Coronary artery (tissue), 2 donors: ENCODE measurements around the gene DLG2.

Experiments used
- DNase-seq: peaks from one replicate; pipeline ENCODE4 v3.0.0-alpha.2; 2017; ENCODE audit warnings: low spot score
- H3K27ac ChIP-seq, 2 donors: fragments of 200-600 bp; sonication (generic); one replicate each; pipeline ENCODE4 v1.5.1; 2016 to 2019
- H3K4me3 ChIP-seq: fragments of 200-600 bp; sonication (generic); 2 replicates; pipeline ENCODE4 v1.5.1; 2016; ENCODE audit warnings: mild to moderate bottlenecking, moderate library complexity
- TF ChIP-seq, protein P1 (sequence below): fragments of 200-600 bp; sonication (generic); IDR thresholded peaks from one replicate; pipeline ENCODE4 v1.5.1; 2019; ENCODE audit warnings: antibody characterized with exemption

DLG2 gene

DNA sequence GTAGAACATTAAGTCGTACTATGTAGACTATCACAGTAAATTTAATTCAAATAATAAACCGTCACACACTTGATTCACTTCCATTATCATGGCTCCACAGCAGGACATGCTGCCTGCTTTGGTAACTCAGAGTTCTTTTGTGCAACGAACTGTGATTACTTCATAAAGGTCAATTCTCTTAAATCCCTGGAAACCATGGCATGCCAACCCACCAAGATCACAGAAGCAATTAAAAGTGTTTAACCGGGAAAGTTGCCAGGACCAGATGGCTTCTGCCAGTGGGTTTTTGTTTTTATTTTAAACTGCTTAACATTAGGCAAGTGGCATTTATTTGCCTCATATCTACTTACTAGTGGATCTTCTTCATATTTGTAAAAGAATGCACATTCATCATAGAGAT lies 1162.1 kb downstream of the DLG2 start:
- Histone ChIP-seq H3K27ac (no peak overlapping the region), H3K4me3 (no peak overlapping the region)
- TF ChIP-seq, protein P1, sequence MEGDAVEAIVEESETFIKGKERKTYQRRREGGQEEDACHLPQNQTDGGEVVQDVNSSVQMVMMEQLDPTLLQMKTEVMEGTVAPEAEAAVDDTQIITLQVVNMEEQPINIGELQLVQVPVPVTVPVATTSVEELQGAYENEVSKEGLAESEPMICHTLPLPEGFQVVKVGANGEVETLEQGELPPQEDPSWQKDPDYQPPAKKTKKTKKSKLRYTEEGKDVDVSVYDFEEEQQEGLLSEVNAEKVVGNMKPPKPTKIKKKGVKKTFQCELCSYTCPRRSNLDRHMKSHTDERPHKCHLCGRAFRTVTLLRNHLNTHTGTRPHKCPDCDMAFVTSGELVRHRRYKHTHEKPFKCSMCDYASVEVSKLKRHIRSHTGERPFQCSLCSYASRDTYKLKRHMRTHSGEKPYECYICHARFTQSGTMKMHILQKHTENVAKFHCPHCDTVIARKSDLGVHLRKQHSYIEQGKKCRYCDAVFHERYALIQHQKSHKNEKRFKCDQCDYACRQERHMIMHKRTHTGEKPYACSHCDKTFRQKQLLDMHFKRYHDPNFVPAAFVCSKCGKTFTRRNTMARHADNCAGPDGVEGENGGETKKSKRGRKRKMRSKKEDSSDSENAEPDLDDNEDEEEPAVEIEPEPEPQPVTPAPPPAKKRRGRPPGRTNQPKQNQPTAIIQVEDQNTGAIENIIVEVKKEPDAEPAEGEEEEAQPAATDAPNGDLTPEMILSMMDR = no peak
- no peak for DNase-seq

DNA sequence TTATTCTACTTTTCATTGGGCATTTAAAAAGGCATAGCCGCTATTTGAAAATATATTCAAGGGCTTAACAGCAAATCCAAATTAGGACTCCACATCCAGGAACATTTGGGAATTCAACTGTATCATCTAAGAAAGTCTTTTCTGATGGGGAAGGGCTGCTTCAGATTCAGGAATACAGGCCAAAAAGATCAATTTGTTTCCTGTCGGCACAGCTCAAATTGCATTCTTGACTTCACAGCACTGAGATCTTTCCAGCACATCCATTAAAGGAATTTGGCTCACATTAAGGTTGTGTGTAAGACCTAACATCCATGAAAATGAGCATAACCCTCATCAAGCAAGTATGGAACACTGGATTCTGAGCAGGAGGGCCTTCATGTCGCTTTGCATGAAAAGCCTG lies 1171.5 kb downstream of the DLG2 start:
- Histone ChIP-seq H3K27ac (no peak overlapping the region), H3K4me3 (no peak overlapping the region)
- DNase-seq = no peak
- TF ChIP-seq, protein P1 = no peak

DNA sequence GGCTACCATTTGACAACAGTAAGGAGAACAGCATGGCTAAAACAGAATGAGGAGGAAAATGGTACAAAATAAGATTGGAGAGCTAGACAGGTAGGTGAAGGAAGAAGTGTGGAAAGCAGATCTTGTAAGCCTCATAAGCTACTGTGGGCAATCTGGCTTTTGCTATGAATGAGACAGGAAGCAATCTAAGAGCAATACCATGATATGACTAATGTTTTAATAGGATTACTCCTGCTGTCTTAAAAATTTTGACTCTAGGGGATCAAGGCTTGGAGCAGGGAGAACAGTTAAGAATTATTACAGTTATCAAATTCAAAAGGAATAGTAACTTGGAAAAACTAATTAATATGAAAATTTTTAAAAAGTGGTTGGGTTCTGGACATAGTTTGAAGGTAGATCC lies 1174.9 kb downstream of the DLG2 start:
- no peak overlapping the region for H3K4me3 ChIP-seq
- no peak overlapping the region for H3K27ac ChIP-seq
- TF ChIP-seq, protein P1 = no peak
- DNase-seq = no peak

DNA sequence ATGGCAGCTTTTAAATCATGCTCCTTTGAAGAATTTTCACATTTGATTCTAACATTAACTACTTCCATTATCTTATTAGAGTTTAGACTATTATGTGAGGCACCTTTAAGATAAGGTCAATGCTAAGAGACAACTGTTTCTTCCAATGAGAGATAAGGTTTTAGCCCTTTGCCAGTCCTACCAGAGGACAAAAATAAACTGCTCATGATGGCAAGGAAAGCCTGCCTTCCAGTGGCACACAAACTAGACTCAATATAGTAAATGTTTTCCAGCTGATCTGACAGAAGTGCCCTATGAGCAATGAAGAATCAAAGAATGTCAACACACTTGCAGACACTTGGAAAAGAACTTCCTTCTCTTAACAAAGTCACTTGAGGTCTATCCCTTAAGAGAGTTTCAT lies 1188.6 kb downstream of the DLG2 start:
- no peak for DNase-seq

DNA sequence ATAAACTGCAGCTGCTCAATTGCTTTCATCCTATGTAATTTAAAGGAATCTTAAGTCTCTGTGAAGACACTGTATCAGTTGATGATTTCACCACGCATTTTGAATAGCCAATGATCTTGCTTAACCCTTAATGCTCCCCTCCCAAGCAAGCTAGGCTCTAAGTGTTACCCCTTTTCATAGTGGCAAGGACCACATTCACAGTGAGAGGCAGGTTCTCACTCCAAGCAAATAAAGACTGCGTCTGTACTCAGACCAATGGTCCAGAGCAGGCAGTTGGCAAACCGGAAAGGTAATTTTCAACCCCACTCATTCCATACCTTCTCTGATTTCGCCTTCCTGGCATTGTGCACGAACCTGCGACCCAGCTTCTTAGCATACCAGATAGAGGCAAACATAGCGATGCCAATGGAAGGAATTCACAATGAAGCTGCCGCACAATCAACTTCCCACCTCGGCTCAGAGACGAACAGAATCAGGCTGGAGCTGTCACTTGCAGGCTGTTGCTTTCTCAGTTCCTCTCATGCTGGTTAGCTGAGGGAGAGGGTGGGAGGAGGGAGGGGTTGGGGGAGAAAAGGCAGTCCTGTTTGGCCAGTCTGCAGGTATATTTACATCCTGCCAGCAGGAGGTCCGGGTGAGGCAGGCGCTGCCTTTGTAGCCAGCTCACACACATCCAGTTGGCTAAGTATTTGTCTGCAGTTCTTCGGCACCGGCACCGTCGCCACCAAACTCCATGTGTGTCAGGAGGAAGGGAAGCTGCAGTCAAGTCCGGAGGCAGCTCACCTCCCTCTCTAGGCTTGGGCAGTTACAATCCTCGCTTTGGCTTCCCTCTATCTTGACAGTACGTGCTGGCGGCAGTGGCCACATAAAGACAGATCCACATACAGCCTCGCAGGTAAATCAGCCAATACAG lies 1189.8 kb downstream of the DLG2 start:
- TF ChIP-seq, protein P1 = no peak
- DNase-seq = no peak
- H3K4me3 ChIP-seq = peak overlapping the region; percentile 23
- H3K27ac ChIP-seq = no peak overlapping the region

More for the DNA sequence above, 1188.6 kb downstream of the DLG2 start:
- TF ChIP-seq, protein P1 = no peak
- Histone ChIP-seq H3K27ac (no peak overlapping the region), H3K4me3 (no peak overlapping the region)

DNA sequence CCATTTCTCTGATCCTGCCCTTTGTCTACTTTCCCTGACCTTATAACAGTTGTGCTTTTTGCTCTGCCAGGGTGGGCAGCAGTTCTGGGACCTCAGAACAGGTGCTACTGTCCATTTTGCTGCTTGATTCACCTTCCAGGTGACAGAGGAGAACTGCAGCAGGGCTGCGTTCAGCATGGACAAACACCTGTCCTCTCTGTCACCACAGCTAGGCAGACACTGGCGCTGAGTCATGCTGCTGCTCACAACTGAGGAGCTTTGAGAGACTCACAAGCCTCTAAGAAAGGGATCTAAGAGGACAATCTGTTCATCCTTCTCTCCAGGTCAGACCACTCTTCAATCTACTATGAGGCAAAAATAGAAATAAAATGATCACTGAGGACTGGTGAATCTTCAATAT lies 1196.5 kb downstream of the DLG2 start:
- TF ChIP-seq, protein P1 = no peak
- Histone ChIP-seq H3K4me3 (no peak overlapping the region), H3K27ac (no peak overlapping the region)
- no peak for DNase-seq

DNA sequence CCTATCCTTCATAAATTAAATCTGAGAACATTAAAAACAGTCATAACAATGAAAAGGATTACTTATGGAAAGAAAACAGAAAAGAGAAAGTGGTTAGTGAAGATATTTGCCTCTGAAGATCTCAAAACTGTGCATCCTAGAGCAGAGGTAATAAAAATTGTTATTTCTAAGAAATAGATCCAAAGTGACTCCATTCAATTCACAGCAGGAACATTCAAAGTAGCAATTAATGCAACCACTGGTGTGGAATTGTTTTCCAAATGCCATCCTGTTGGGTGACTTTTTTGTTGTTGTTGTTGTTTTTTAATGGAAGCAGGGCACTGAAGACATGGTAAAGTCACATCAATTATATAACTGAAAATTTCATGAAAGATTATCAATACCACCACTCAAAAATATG lies 1201.5 kb downstream of the DLG2 start:
- TF ChIP-seq, protein P1 = no peak
- Histone ChIP-seq H3K27ac (no peak overlapping the region), H3K4me3 (no peak overlapping the region)
- no peak for DNase-seq
